Lower leg skin (tissue), 4 donors: ENCODE measurements around the gene SPDYE4. TPM values are rescaled to one million over a fixed set of nuclear protein-coding genes. Genes with fewer than 3 reads are reported as not detected.
A peak's percentile ranks its signal among the peaks of the same experiment; 100 is the strongest.

Source experiments
- DNase-seq, 2 donors: peaks; one replicate each; pipeline ENCODE4 v3.0.0-alpha.2; 2019; ENCODE audit warnings: low spot score in 2 of 2
- H3K4me3 ChIP-seq: fragments of 200-600 bp; sonication (generic); 2 replicates; pipeline ENCODE4 v1.5.1; 2017; ENCODE audit warnings: mild to moderate bottlenecking, low read depth; ENCODE audit not compliant: poor library complexity, severe bottlenecking
- POLR2A ChIP-seq, 2 donors: fragments of 450-650 bp; IDR thresholded peaks; one replicate each; pipeline ENCODE4 v1.6.1; 2016 to 2017; ENCODE audit warnings: antibody characterized with exemption in 2 of 2, mild to moderate bottlenecking in 1 of 2, moderate library complexity in 1 of 2
- WGBS, 2 donors: methylation state at CpG; one replicate each; pipeline ENCODE4 v1.1.5; 2018; 5-methylcytosine and 5-hydroxymethylcytosine counted together
- intact Hi-C: fragments of 100-400 bp; cut with DNase I; formaldehyde crosslinking; loops from one replicate; pipeline ENCODE4 v1.15.0; 2023; ENCODE audit warnings: low total_unique reads
- total RNA-seq, 4 donors: library from RNA; depleted of rRNA; stranded (reverse); fragments of >200 nt; gene quantifications; one replicate each; pipeline ENCODE4 v1.1.0, GENCODE V29; 2016
- TF ChIP-seq, protein P1 (sequence below), 3 donors: fragments of 450-650 bp; IDR thresholded peaks; one replicate each; pipeline ENCODE4 v1.5.1; 2016; ENCODE audit warnings: antibody characterized with exemption in 3 of 3, mild to moderate bottlenecking in 3 of 3, moderate library complexity in 2 of 3

SPDYE4 gene
- total RNA-seq, 4 donors from 2014 or later: not detected

DNA sequence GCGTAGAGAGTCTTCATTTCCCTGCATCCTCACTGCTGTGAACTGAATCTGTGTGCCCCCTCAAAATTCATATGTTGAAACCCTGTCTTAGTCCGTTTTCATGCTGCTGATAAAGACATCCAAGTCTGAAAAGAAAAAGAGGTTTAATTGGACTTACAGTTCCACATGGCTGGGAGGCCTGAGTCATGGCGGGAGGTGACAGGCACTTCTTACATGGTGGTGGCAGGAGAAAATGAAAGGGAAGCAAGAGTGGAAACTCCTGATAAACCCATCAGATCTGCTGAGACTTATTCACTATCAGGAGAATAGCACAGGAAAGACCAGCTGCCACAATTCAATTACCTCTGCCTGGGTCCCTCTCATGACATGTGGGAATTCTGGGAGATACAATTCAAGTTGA lies 10.6 kb downstream of the SPDYE4 start:
- intact Hi-C loops: loop anchor here (10.0 kb wide), 1 partner anchor 333 kb away; no protein-coding TSS in a partner anchor
- 85 to 90% methylated on average over 3 of the region's 3 CpGs for WGBS, 2 donors
- DNase-seq: no peak
- no peak overlapping the region for H3K4me3 ChIP-seq
- TF ChIP-seq POLR2A (IDR thresholded peaks at IDR 0.05): no peak
- TF ChIP-seq, protein P1, sequence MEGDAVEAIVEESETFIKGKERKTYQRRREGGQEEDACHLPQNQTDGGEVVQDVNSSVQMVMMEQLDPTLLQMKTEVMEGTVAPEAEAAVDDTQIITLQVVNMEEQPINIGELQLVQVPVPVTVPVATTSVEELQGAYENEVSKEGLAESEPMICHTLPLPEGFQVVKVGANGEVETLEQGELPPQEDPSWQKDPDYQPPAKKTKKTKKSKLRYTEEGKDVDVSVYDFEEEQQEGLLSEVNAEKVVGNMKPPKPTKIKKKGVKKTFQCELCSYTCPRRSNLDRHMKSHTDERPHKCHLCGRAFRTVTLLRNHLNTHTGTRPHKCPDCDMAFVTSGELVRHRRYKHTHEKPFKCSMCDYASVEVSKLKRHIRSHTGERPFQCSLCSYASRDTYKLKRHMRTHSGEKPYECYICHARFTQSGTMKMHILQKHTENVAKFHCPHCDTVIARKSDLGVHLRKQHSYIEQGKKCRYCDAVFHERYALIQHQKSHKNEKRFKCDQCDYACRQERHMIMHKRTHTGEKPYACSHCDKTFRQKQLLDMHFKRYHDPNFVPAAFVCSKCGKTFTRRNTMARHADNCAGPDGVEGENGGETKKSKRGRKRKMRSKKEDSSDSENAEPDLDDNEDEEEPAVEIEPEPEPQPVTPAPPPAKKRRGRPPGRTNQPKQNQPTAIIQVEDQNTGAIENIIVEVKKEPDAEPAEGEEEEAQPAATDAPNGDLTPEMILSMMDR (IDR thresholded peaks at IDR 0.05): no peak

DNA sequence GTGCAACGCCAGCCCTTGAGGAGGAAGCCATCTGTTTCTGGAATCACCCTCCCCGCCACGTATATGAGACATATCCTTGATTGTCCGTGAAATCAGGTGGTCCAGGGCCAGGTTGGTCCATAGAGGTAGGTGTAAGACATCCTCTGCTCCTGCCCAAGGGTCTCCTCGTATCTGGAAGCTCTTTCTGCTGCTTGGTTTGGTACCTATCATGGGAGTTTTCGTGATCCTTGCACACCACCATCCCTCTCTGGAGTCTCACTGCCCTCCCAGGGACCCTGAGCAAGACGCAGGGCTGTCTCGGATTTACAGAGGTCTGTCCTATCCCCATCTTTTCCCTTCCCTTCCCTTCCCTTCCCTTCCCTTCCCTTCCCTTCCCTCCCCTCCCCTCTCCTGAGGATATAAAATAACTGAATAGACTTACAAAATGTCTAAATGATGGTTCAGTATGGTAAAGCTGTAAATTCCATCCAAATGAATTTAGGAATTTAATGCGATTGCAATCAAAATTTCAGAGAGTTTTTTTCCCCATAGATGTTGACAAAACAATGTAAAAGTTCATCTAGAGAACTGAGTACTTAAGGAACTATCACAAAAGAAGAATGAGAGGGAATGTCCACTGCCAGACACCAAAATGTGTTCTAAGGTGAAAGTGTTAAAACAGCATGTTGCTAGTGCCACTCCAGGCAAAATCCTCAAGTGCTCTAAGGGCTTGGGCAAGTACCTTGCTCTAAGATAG lies 11.7 kb downstream of the SPDYE4 start:
- intact Hi-C loops: loop anchor here (10.0 kb wide), 1 partner anchor 332 kb away; no protein-coding TSS in a partner anchor
- H3K4me3 ChIP-seq: no peak overlapping the region
- TF ChIP-seq, protein P1 (IDR thresholded peaks at IDR 0.05): no peak
- TF ChIP-seq POLR2A (IDR thresholded peaks at IDR 0.05): no peak
- 7 to 16% methylated on average over 9 of the region's 9 CpGs for WGBS, 2 donors
- no peak for DNase-seq

DNA sequence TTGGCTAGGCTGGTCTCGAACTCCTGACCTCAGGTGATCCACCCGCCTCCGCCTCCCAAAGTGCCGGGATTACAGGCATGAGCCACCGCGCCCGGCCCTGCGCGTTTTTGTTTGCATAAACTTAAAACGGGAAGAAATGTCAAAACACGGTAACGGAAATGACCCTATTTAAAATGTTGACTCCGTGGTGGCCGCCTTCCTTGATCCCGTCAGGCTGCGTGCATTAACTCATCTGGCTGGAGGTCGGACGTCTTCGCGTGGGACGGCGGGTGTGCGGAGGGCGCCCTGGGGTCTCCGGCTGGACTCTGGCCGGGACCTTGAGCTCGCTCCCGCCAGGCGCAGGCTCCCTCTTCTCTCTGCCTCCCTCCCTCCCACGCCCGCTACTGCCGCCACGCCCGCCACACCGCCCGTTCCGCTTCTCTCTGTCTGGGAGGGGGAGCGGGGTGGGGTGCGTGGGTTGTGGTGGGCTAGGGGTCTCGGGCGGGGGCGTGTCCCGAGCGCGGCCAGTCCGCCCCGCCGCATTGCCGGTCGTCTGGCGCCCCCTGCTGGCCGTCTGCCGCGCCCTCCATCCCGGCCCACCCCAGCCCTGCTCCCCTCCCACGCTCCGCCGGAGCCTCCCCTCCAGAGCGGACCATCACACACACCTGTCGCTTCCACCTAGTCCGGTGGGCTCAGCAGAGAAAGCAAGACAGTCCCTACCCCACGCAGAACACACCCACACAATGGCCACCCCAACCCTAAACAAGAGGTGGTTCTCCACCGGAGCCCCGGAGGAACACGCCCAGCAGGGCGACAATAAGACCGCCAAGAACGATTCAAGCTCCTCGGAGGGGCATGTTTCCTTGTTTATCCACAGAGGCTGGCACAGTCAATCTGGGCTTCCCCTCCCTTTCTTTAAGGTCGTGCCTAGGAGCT lies 12.5 kb downstream of the SPDYE4 start:
- no peak for TF ChIP-seq POLR2A (IDR thresholded peaks at IDR 0.05)
- TF ChIP-seq, protein P1 (IDR thresholded peaks at IDR 0.05): no peak
- 0 to 1% methylated on average over 53 to 64 of the region's 70 CpGs for WGBS, 2 donors
- intact Hi-C loops: loop anchor here (10.0 kb wide), 1 partner anchor 331 kb away; no protein-coding TSS in a partner anchor
- DNase-seq: peak; percentile 27 to 94
- peak overlapping the region; percentile 23 for H3K4me3 ChIP-seq

DNA sequence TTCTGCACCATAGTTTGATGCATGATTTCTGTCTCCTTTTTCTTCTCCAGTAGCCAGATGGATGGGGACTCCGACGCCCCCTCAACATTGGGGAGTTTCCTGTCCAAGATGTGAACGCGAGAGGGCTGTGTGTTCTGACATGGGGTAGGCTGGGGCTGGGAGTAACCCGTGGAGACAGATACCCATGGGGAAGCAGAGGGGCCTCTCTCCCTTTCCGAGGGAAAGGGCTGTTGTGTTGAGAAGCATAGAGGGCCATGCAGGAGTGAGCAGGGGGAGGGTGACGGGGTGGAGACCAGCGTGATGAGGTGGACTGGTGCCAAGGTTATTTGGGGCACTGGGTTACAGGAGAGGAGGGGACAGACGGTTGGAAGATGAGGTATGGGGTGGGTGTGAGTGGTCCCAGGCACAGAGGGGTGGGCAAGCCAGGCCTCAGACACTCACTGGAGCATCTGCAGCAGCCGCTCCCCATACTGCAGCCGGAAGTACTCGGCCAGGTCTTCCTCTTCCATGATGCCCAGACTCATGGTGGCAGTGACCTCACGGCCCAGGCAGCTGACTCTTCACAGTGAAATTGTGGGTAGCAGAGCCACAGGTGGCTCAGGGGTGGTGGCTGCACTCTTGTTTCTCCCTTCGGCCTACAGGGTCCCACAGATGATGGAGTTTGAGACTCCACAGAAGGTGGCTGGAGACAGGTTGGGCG lies 14.1 kb downstream of the SPDYE4 start:
- WGBS, 2 donors: 65 to 66% methylated on average over 15 of the region's 15 CpGs
- intact Hi-C loops: loop anchor here (10.0 kb wide), 1 partner anchor 329 kb away; no protein-coding TSS in a partner anchor
- TF ChIP-seq POLR2A (IDR thresholded peaks at IDR 0.05): no peak
- TF ChIP-seq, protein P1 (IDR thresholded peaks at IDR 0.05): no peak
- no peak for DNase-seq
- no peak overlapping the region for H3K4me3 ChIP-seq

DNA sequence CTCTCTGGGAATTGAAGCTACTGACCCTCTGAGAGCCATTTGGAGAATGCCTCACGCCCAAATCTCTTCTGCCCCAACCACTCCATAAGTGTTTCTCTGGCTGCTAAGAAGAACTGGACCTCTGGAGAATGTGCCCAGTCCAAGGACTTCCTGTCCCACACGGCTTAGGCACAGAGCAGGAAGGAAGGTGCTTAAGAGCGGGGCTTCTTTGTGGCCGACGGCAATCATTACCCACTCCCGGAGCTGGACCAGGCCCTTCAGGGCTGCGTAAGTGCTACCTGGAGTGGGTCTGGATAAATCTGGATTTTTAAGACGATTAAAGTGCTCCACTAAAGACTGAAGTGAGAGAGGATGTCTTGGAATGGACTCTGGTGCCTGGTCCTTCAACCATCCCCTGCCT lies 15.5 kb downstream of the SPDYE4 start:
- no peak overlapping the region for H3K4me3 ChIP-seq
- intact Hi-C loops: loop anchor here (10.0 kb wide), 1 partner anchor 328 kb away; no protein-coding TSS in a partner anchor
- no peak for TF ChIP-seq POLR2A (IDR thresholded peaks at IDR 0.05)
- TF ChIP-seq, protein P1 (IDR thresholded peaks at IDR 0.05): no peak
- 78 to 92% methylated on average over 8 of the region's 8 CpGs for WGBS, 2 donors
- no peak for DNase-seq
